Prostate gland (tissue), 2 donors: Measurements from ENCODE around the gene TAMM41. TPM values are rescaled to one million over a fixed set of nuclear protein-coding genes. Genes with fewer than 3 reads are reported as not detected.

ENCODE experiments used
- DNase-seq: peaks from one replicate; pipeline ENCODE4 v3.0.0-alpha.2; 2019; ENCODE audit warnings: low spot score
- H3K27ac ChIP-seq, 2 donors: fragments of 200-600 bp; sonication (generic); 2 replicates each; pipeline ENCODE4 v1.5.1; 2017 to 2019
- H3K27me3 ChIP-seq: fragments of 200-600 bp; sonication (generic); replicated peaks from 2 replicates; pipeline ENCODE4 v1.5.1; 2019; ENCODE audit not compliant: insufficient read depth
- H3K36me3 ChIP-seq, 2 donors: fragments of 200-600 bp; sonication (generic); 1 replicate in 1 of 2; 2 replicates in 1 of 2; pipeline versions ENCODE4 v1.5.1 to v1.8.1; 2017 to 2019
- H3K4me1 ChIP-seq: fragments of 200-600 bp; sonication (generic); replicated peaks from 2 replicates; pipeline ENCODE4 v1.5.1; 2019
- H3K4me3 ChIP-seq, 2 donors: fragments of 200-600 bp; sonication (generic); 2 replicates each; pipeline ENCODE4 v1.5.1; 2017 to 2019
- H3K9me3 ChIP-seq: fragments of 200-600 bp; sonication (generic); 2 replicates; pipeline ENCODE4 v1.5.1; 2017
- CTCF ChIP-seq, 4 experiments: fragments of 200-600 bp in 2 of 4; fragments of 450-650 bp in 2 of 4; sonication (generic) in 2 of 4; IDR thresholded peaks; 1 replicate in 3 of 4; 2 replicates in 1 of 4; pipeline ENCODE4 v1.5.1; 2016 to 2019; ENCODE audit warnings: antibody characterized with exemption in 4 of 4, mild to moderate bottlenecking in 2 of 4, moderate library complexity in 2 of 4
- POLR2A ChIP-seq: fragments of 450-650 bp; IDR thresholded peaks from one replicate; pipeline ENCODE4 v1.6.1; 2016; ENCODE audit warnings: antibody characterized with exemption, mild to moderate bottlenecking
- POLR2AphosphoS5 ChIP-seq: sonication (generic); formaldehyde crosslinking; IDR thresholded peaks from one replicate; pipeline ENCODE4 v1.6.1; 2017; ENCODE audit warnings: antibody characterized with exemption
- WGBS: methylation state at CpG from one replicate; pipeline ENCODE4 v1.1.5; 2018; 5-methylcytosine and 5-hydroxymethylcytosine counted together
- intact Hi-C: fragments of 100-400 bp; cut with DNase I; formaldehyde crosslinking; loops from one replicate; pipeline ENCODE4 v1.14.2; 2022
- total RNA-seq, 2 donors: library from RNA; depleted of rRNA; stranded (reverse); fragments of >200 nt; gene quantifications; one replicate each; pipeline ENCODE4 v1.1.0, GENCODE V29; 2016

Gene TAMM41
- total RNA-seq, 2 donors from 2014 or later = 11.2 to 18.8 TPM

- no peaks in the 10 kb centered on the region for H3K9me3 ChIP-seq
- WGBS = 42% methylated on average over 5 of the region's 5 CpGs
- intact Hi-C loops = no loop called here
- DNase-seq = no peak
- TF ChIP-seq POLR2A = no peak
- no peak for TF ChIP-seq POLR2AphosphoS5
- TF ChIP-seq CTCF (IDR thresholded peaks at IDR 0.05) = no peak
- H3K4me3 ChIP-seq = no peak overlapping the region
- no peaks in the 10 kb centered on the region for H3K4me1 ChIP-seq
- no peak overlapping the region for H3K27ac ChIP-seq
- no peaks in the 10 kb centered on the region for H3K27me3 ChIP-seq
- H3K36me3 ChIP-seq = no peaks in the 10 kb centered on the region
These were observed 6.8 kb upstream of the TAMM41 start for GRCh38 chr3:11853450-11853849.

GRCh38 chr3:11850003-11850402 is 3.3 kb upstream of the TAMM41 start:
- no peaks in the 10 kb centered on the region for H3K9me3 ChIP-seq
- no peak overlapping the region for H3K27ac ChIP-seq
- WGBS = 56% methylated on average over 4 of the region's 4 CpGs
- no peak overlapping the region for H3K4me3 ChIP-seq
- H3K27me3 ChIP-seq = no peaks in the 10 kb centered on the region
- TF ChIP-seq CTCF (IDR thresholded peaks at IDR 0.05) (no peak), POLR2AphosphoS5 (no peak), POLR2A (no peak)
- DNase-seq = no peak
- H3K4me1 ChIP-seq = peaks cover 7% of the 10 kb centered on the region
- intact Hi-C loops = no loop called here
- H3K36me3 ChIP-seq = no peaks in the 10 kb centered on the region

DNA sequence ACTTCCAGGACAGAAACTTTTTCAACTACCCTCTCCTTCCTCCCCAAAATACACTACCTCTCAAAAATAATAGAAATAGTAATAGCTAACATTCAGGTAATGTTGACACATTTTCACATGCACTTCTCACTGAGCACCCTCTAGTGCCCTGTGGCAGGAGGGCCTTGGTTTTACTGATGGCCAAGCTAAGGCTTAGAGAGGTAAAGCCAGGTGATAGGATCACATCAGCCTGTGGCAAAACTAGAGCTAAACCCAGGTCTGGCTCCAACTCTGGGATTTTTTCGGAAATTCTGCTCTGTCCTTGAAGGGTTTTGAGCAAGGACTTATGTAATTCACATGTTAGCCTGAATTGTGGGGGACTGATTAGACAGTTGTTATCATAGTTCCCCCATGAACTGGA is 922 bp upstream of the TAMM41 start:
- intact Hi-C loops = loop anchor here (10.0 kb wide), 1 partner anchor 193 kb away; no protein-coding TSS in a partner anchor
- no peak overlapping the region for H3K4me3 ChIP-seq
- no peak for DNase-seq
- H3K9me3 ChIP-seq = no peaks in the 10 kb centered on the region
- H3K4me1 ChIP-seq = peaks cover 9% of the 10 kb centered on the region
- WGBS = 91% methylated on average over 1 of the region's 1 CpG
- H3K27ac ChIP-seq = peak overlapping the region in 1 of 2 donors; percentile 81
- H3K36me3 ChIP-seq = no peaks in the 10 kb centered on the region
- no peaks in the 10 kb centered on the region for H3K27me3 ChIP-seq
- TF ChIP-seq POLR2A (no peak), CTCF (IDR thresholded peaks at IDR 0.05) (no peak), POLR2AphosphoS5 (no peak)

DNA sequence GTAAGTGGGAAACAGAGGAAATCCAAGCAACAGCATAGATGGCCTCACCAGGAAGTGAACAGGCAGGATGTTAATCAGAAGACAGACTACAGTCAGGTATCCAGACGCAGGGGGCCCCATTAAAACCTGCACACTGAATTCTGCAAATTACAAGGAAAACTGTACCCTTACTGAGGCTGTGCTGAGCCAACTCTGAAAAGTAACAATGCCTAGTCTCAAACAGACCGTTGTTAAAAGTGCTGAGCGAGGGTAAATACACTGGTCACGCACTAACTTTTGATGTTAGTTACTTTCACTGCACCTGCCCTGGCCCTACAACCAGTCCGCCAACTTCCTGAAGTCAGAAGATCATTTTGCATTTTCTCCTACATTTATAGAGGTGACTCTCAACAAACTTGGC is 1.0 kb downstream of the TAMM41 start:
- Histone ChIP-seq H3K9me3 (no peaks in the 10 kb centered on the region), H3K27ac (peak overlapping the region in 1 of 2 donors; percentile 81), H3K4me1 (peaks cover 9% of the 10 kb centered on the region), H3K27me3 (no peaks in the 10 kb centered on the region), H3K4me3 (peak overlapping the region; percentile 75 to 79), H3K36me3 (no peaks in the 10 kb centered on the region)
- no peak for TF ChIP-seq POLR2AphosphoS5
- no peak for TF ChIP-seq CTCF (IDR thresholded peaks at IDR 0.05)
- no peak for TF ChIP-seq POLR2A
- 11% methylated on average over 5 of the region's 5 CpGs for WGBS
- intact Hi-C loops = loop anchor here (10.0 kb wide), 1 partner anchor 191 kb away; no protein-coding TSS in a partner anchor
- DNase-seq = no peak

DNA sequence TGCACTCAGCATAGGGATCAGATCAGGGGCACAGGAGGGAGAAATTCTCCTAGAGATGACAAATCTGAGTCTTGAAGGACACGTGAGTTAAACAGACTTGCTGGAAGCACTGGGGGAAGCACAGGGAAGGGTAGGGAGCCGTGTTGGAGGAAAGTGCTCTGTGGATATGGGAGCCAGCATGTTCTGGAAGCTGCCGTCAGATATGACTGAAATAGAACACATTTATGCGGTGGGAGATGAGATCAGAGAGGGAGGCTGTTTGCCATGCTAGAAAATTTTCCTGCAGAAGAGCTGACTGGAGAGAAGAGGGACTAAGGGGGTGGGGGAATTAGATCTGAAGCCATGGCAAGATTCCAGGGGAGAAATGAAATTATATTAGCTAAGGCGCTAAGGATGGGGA is 1.8 kb downstream of the TAMM41 start:
- no peak overlapping the region for H3K4me3 ChIP-seq
- no peak for DNase-seq
- TF ChIP-seq POLR2A (no peak), CTCF (IDR thresholded peaks at IDR 0.05) (no peak), POLR2AphosphoS5 (no peak)
- H3K9me3 ChIP-seq = no peaks in the 10 kb centered on the region
- H3K27me3 ChIP-seq = no peaks in the 10 kb centered on the region
- peaks cover 9% of the 10 kb centered on the region for H3K4me1 ChIP-seq
- WGBS = 75% methylated on average over 5 of the region's 5 CpGs
- no peak overlapping the region for H3K27ac ChIP-seq
- H3K36me3 ChIP-seq = no peaks in the 10 kb centered on the region
- intact Hi-C loops = loop anchor here (10.0 kb wide), 1 partner anchor 190 kb away; no protein-coding TSS in a partner anchor
